CD4-positive, alpha-beta T cell treated with Interleukin-10 for 1 hour (primary cell): Measurements from ENCODE around the gene PPFIBP2.
"Not testable (repeated sequence)": the region's sequence is repeated elsewhere in the genome, so short reads cannot be mapped to it uniquely, and the experiment has no call there.

ENCODE experiments used
- DNase-seq: peaks from one replicate; pipeline ENCODE4 v3.0.0-alpha.2; 2020

Gene PPFIBP2

GRCh38 chr11:7638710-7639642 is 125.2 kb downstream of the PPFIBP2 start:
- no peak for DNase-seq

- DNase-seq: no peak
These were observed 125.8 kb downstream of the PPFIBP2 start for GRCh38 chr11:7639643-7640025.

- no peak for DNase-seq
These were observed 127.0 kb downstream of the PPFIBP2 start for GRCh38 chr11:7640816-7641215.

- no peak for DNase-seq
These were observed 128.9 kb downstream of the PPFIBP2 start for GRCh38 chr11:7642747-7643146.

- DNase-seq: no peak
These were observed 129.5 kb downstream of the PPFIBP2 start for GRCh38 chr11:7643314-7643713.

DNA sequence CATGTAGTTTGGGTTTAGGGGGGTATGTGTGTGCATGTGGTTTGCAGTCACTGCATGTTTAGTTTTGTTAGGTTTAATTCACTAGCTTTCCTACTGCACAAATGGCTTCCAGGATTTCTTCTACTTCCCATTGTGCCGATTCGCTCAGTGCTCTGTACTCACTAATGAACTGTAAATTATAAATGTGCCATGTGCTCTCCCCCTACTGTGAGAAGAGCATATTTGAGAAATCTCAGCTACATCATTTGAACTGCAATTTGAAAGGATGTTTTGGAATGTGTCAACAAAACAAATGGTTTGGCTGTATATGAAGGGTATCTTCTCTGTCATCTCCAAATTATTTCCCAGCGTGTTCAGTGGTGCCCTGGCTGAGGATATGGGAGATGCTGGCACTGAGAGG is 131.4 kb downstream of the PPFIBP2 start:
- DNase-seq: no peak

DNA sequence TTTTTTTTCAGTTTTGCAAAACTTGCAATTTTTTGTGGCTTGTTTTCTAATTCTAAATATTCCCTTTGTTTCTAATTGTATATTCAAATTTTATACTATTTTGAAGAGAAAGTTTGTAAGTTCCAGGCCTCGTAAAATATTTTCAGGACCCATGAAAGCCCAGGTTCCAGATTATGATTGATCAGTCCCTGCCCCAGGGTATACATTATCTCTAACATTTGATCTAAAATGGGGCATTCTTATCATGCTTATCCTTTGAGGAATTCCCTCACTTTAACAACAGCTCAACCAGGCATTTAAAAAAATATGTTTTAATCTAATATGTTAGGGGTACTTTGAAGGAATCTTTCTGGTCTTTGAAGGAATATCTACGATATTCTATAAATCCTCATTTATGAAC is 133.1 kb downstream of the PPFIBP2 start:
- no peak for DNase-seq

- no peak for DNase-seq
These were observed 134.5 kb downstream of the PPFIBP2 start for GRCh38 chr11:7648264-7648663.

DNA sequence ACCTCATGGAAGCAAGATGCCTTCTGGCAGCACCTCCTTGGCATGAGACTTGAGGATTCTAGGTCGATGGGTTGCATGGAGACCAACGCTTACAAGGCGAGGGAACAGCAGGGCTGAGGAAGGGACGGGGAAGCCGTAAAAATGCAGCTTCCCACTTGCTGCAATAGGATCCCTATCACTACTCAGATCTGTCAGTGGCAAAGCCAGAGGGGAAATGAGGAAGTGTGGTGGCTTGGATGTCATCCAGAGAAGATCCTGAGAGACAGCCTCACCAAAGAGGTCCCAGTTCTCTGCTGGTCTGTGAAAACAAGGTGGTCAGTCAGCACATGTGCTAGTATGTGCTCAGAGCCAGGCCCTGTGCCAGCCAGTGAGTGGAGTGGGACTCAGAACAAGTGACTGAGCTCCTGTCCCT is 137.3 kb downstream of the PPFIBP2 start:
- DNase-seq: no peak

DNA sequence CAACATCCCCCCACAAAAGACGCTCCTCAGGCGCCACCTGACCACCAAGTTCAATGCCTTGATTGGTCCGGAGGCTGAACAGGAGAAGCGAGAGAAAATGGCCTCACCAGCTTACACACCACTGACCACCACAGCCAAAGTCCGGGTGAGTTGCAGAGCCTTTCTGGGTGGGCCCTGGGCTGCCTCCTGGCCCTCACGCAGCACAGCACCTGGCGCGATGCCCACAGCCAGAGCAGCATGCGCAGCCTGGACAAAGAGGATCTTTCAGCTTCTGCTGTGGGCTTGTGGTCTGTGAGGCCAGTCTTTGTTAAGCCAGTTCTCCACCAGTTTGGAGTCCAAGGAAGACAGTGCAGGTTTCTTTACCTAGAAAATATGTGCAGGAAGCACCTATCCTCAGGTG is 137.9 kb downstream of the PPFIBP2 start:
- no peak for DNase-seq

DNA sequence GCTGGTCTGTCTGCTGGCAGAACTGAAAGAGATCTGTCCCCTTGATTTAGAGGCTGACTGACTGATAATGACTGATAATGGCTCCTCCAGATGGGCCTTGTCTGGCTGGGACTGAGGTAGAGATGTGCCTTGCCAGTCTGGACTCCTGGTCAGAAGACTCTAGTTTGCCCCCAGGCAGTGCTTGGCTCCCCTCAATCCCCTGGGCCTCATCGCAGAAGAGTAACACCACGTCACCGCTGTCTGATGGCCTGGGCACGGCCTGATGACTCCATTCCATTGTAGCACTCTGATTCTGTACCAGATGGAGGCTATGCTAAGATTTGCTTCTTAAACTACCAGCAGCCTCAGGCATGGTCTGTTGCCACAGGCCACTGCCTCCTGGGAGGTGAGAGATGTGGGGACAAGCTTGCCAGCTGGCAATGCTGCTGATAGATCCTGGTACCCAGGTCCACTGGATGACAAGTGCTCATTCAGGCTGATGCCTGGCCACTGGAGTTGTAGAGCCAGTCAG is 140.5 kb downstream of the PPFIBP2 start:
- DNase-seq: no peak

DNA sequence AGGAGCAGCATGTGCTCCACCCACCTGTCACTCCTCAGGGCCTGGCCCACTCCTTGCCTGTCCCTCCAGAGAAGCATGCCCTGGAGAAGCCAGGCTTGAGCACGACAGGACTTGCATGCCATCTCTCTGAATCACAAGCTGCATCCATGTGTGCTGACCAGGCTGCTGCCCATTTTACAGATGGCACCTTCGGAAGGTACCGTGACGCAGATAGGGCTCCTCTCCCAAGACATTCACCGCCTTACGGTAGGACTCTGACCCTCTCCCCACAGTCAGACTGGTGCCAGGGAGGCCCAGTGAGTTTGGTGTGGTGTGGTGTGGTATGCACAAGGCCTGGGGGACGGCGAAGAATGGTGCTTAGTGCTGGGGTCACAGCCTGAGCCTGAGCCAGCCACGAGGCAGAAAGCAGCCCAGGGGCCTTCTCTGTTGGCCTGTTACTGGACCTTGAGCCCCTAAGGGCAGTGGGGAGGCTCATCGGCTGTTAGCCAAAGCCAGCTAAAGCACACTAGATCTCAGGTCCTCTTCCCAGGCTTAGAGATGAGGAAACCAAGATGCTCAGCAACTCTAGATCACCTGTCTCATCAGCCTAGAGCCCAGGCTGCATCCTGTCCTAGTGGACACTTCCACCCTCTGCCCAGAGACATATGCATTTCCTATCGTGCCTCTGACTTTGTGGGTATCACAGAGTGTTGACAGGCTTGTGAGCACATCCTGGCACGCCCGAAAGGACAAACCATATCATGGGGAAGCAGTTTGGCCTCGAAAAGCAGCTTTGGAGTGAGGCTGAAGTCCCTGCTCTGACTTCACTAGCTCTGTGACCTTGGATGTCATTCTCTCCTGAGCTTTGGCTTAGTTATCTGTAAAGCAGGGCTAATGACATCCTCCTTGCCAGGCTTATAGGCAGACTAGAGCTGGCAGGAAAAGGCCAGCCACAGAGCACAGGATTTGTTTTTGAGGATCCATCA is 141.7 kb downstream of the PPFIBP2 start:
- DNase-seq: no peak

GRCh38 chr11:7656704-7657103 is 142.9 kb downstream of the PPFIBP2 start:
- no peak for DNase-seq

GRCh38 chr11:7657306-7658025 is 143.7 kb downstream of the PPFIBP2 start:
- peak; percentile 39 for DNase-seq

- DNase-seq: not testable (repeated sequence)
These were observed 149.7 kb downstream of the PPFIBP2 start for GRCh38 chr11:7663531-7663930.

- no peak for DNase-seq
These were observed 151.1 kb downstream of the PPFIBP2 start for GRCh38 chr11:7664867-7665266.

GRCh38 chr11:7665473-7666291 is 151.9 kb downstream of the PPFIBP2 start:
- peak; percentile 66 for DNase-seq

- DNase-seq: no peak
These were observed 152.6 kb downstream of the PPFIBP2 start for GRCh38 chr11:7666292-7666866.

GRCh38 chr11:7667460-7667859 is 153.7 kb downstream of the PPFIBP2 start:
- DNase-seq: no peak

- DNase-seq: no peak
These were observed 154.7 kb downstream of the PPFIBP2 start for GRCh38 chr11:7668464-7668863.

DNA sequence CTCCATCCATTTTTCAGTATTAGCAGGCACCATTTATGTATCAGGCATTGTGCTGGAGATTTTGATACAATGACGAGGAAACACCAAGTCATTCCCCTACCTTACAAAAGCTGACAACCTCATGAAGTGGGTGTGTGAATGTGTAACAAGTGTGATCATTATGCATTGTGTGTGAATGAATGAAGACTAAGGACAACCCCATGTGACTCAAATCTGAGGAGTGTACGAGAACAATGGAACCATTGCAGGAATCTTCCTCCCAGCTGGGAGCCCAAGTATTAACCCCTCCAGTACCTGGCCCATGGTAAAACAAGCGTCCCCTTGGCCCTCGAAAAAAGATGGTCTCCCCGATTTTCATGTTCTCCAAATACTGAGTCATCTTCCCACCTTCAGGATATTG is 155.1 kb downstream of the PPFIBP2 start:
- no peak for DNase-seq
